ENCODE data around the gene KCTD11.

Gene KCTD11

DNA sequence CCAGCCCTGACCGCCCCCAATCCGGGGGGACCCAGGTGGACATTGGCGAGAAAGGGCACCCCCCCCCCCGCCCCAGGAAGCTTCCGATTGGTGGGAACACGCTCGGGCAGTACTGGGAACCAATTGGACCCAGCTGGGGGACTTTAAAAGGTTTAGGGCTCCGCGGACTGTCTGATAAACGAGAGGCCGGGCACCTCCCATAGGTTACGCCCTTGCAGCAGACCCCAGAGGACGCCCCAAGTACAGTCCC is 51.7 kb downstream of the KCTD11 start:
- Histone ChIP-seq H3K9me2 (ENCODE audit: low read depth, low read length) (no peaks in the 10 kb centered on the region), H3K9ac (ENCODE audit: low read length) (peak overlapping the region; percentile 78), H3K4me3 (ENCODE audit: low read depth, low read length, poor library complexity, severe bottlenecking) (peak overlapping the region; percentile 77), H2AFZ (ENCODE audit: low read length) (no peak overlapping the region), H4K20me1 (ENCODE audit: insufficient read depth, low read length) (no peaks in the 10 kb centered on the region), H3K27me3 (ENCODE audit: insufficient read depth, low read length) (peaks cover 9% of the 10 kb centered on the region), H3K36me3 (ENCODE audit: insufficient read depth, low read length) (no peaks in the 10 kb centered on the region), H3K4me2 (ENCODE audit: low read length) (peak overlapping the region; percentile 85), H3K27ac (ENCODE audit: low read depth, low read length, poor library complexity, severe bottlenecking) (no peak overlapping the region), H3K4me1 (ENCODE audit: insufficient read depth, low read length, severe bottlenecking) (peaks cover 15% of the 10 kb centered on the region), H3F3A (ENCODE audit: insufficient read depth, low read length) (0 out of 2 replicates have a peak, but pooled peaks cover 3% of the 10 kb centered on the region), H3K79me2 (ENCODE audit: insufficient read depth, low read length) (no peaks in the 10 kb centered on the region), H3K9me3 (ENCODE audit: low read length) (no peaks in the 10 kb centered on the region)
- no peak for TF ChIP-seq EZH2 (IDR thresholded peaks at IDR 0.05; ENCODE audit: borderline replicate concordance, low read length)
- TF ChIP-seq, protein P1, sequence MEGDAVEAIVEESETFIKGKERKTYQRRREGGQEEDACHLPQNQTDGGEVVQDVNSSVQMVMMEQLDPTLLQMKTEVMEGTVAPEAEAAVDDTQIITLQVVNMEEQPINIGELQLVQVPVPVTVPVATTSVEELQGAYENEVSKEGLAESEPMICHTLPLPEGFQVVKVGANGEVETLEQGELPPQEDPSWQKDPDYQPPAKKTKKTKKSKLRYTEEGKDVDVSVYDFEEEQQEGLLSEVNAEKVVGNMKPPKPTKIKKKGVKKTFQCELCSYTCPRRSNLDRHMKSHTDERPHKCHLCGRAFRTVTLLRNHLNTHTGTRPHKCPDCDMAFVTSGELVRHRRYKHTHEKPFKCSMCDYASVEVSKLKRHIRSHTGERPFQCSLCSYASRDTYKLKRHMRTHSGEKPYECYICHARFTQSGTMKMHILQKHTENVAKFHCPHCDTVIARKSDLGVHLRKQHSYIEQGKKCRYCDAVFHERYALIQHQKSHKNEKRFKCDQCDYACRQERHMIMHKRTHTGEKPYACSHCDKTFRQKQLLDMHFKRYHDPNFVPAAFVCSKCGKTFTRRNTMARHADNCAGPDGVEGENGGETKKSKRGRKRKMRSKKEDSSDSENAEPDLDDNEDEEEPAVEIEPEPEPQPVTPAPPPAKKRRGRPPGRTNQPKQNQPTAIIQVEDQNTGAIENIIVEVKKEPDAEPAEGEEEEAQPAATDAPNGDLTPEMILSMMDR (IDR thresholded peaks at IDR 0.05; ENCODE audit: low read length), result no peak

DNA sequence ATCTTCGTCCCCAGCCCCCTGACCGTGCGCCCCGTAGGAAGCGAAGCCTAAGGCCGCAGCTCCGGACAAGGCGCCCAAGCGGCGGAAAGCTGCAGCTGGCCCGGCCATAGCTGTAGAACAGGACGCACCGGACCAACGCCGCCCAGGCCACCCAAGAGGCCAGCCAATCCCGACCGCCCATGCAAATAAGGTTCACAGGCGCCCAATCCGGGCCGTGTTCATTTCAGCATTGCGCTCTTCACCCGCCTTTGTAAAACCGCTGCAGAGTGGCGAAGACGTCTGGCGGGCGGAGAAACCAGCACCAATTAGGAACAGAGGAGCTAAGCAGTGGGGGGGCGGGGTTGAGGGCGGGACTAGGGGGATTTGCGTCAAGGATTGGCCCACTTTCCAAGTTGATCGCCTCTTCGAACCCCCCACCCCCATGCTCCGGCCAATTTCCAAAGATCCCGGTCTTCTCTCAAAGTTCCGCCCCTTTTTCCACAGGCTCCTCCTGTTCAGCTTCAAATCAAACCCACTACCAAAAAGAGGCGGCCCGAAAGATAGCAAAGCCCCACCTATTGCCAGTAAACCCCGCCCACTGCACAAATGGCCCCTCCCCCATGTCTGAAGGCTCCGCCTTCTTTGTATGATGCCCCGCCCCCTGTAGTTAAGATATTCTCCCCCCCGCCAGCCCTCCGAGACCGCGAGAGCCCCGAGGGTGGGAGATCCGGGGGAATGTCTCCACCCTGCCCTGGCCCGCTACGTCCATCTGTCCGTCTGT is 52.2 kb downstream of the KCTD11 start, which contains the start of gene TMEM256:
TSS of gene TMEM256 (minus strand) at position 121 of the 760 bp plus-strand sequence. CDS start at position 108, 13 bp downstream.
- Histone ChIP-seq H3K9me3 (ENCODE audit: low read length) (no peaks in the 10 kb centered on the region), H4K20me1 (ENCODE audit: insufficient read depth, low read length) (no peaks in the 10 kb centered on the region), H3K4me2 (ENCODE audit: low read length) (peak within 1 kb of the TSS; percentile 85), H3K36me3 (ENCODE audit: insufficient read depth, low read length) (no peaks in the 10 kb centered on the region), H3K79me2 (ENCODE audit: insufficient read depth, low read length) (no peaks in the 10 kb centered on the region), H3K9ac (ENCODE audit: low read length) (peak within 1 kb of the TSS; percentile 78), H3K4me1 (ENCODE audit: insufficient read depth, low read length, severe bottlenecking) (peaks cover 15% of the 10 kb centered on the region), H3K27ac (ENCODE audit: low read depth, low read length, poor library complexity, severe bottlenecking) (no peak within 1 kb of the TSS), H2AFZ (ENCODE audit: low read length) (no peak within 1 kb of the TSS), H3K9me2 (ENCODE audit: low read depth, low read length) (no peaks in the 10 kb centered on the region), H3F3A (ENCODE audit: insufficient read depth, low read length) (0 out of 2 replicates have a peak, but pooled peaks cover 3% of the 10 kb centered on the region), H3K4me3 (ENCODE audit: low read depth, low read length, poor library complexity, severe bottlenecking) (peak within 1 kb of the TSS; percentile 77), H3K27me3 (ENCODE audit: insufficient read depth, low read length) (peaks cover 9% of the 10 kb centered on the region)
- TF ChIP-seq, protein P1 (IDR thresholded peaks at IDR 0.05; ENCODE audit: low read length), result no peak
- TF ChIP-seq EZH2 (IDR thresholded peaks at IDR 0.05; ENCODE audit: borderline replicate concordance, low read length), result no peak
